ENCODE results near the gene ABLIM2. TPM values are rescaled to one million over a fixed set of nuclear protein-coding genes. Genes with fewer than 3 reads are reported as not detected.
"Not testable (repeated sequence)": the region's sequence is repeated elsewhere in the genome, so short reads cannot be mapped to it uniquely, and the experiment has no call there.

Gene ABLIM2
- total RNA-seq, 5 donors from 2014 or later (not counting 1 experiment from before 2014, with no cell fraction given): 2.6 to 7.0 (median 5.5) TPM

GRCh38 chr4:7950301-7951092 lies 208.1 kb downstream of the ABLIM2 start:
- POLR2A ChIA-PET: no interaction called here
- H3K27me3 ChIP-seq (replicated peaks in 1 of 2; ENCODE audit: control insufficient read depth in 2 of 2, extremely low read depth in 1 of 2, insufficient read depth in 2 of 2, low read length in 1 of 2): peaks cover 2 to 15% of the 10 kb centered on the region in 2 experiments
- CTCF ChIA-PET: no interaction called here
- no peak overlapping the region for H3K4me3 Mint-ChIP-seq
- peaks cover 14 to 31% of the 10 kb centered on the region in 2 donors for H3K27me3 Mint-ChIP-seq
- H3K27ac Mint-ChIP-seq: no peak overlapping the region
- H3K4me1 Mint-ChIP-seq: peaks cover 7 to 16% (median 10%) of the 10 kb centered on the region in 3 donors
- H3K36me3 Mint-ChIP-seq: no peaks in the 10 kb centered on the region
- H3K4me1 ChIP-seq (ENCODE audit: control insufficient read depth in 1 of 2, extremely low read depth in 1 of 2, insufficient read depth in 2 of 2, low read length in 2 of 2): peaks cover 0 to 5% of the 10 kb centered on the region in 2 experiments
- no peak overlapping the region for H3K4me3 ChIP-seq (ENCODE audit: control insufficient read depth in 1 of 2, extremely low read depth in 1 of 2, low read length in 1 of 2)
- ATAC-seq (replicated peaks in 1 of 4) (no peak), DNase-seq (no peak)
- no peak overlapping the region for H3K27ac ChIP-seq (ENCODE audit: low read length)
- no peaks in the 10 kb centered on the region for H3K36me3 ChIP-seq (ENCODE audit: control insufficient read depth in 2 of 2, extremely low read depth in 1 of 2, insufficient read depth in 1 of 2, low read length in 1 of 2)
- H3K9me3 Mint-ChIP-seq: peaks cover 0 to 9% (median 0%) of the 10 kb centered on the region in 3 donors
- no peaks in the 10 kb centered on the region for H3K9me3 ChIP-seq
- 82% methylated on average over 15 of the region's 18 CpGs for WGBS (ENCODE audit: insufficient coverage)

GRCh38 chr4:7949759-7950158 lies 208.9 kb downstream of the ABLIM2 start:
- 56% methylated on average over 3 of the region's 4 CpGs for WGBS (ENCODE audit: insufficient coverage)
- peaks cover 0 to 9% (median 0%) of the 10 kb centered on the region in 3 donors for H3K9me3 Mint-ChIP-seq
- no peaks in the 10 kb centered on the region for H3K36me3 Mint-ChIP-seq
- DNase-seq (no peak), ATAC-seq (replicated peaks in 1 of 4) (no peak)
- Histone ChIP-seq H3K27ac (ENCODE audit: low read length) (no peak overlapping the region), H3K4me1 (ENCODE audit: control insufficient read depth in 1 of 2, extremely low read depth in 1 of 2, insufficient read depth in 2 of 2, low read length in 2 of 2) (peaks cover 0 to 5% of the 10 kb centered on the region in 2 experiments), H3K4me3 (ENCODE audit: control insufficient read depth in 1 of 2, extremely low read depth in 1 of 2, low read length in 1 of 2) (no peak overlapping the region), H3K9me3 (no peaks in the 10 kb centered on the region), H3K27me3 (replicated peaks in 1 of 2; ENCODE audit: control insufficient read depth in 2 of 2, extremely low read depth in 1 of 2, insufficient read depth in 2 of 2, low read length in 1 of 2) (peaks cover 2 to 15% of the 10 kb centered on the region in 2 experiments), H3K36me3 (ENCODE audit: control insufficient read depth in 2 of 2, extremely low read depth in 1 of 2, insufficient read depth in 1 of 2, low read length in 1 of 2) (no peaks in the 10 kb centered on the region)
- POLR2A ChIA-PET: no interaction called here
- no peak overlapping the region for H3K4me3 Mint-ChIP-seq
- H3K27ac Mint-ChIP-seq: peak overlapping the region in 1 of 2 donors; percentile 1
- CTCF ChIA-PET: no interaction called here
- H3K4me1 Mint-ChIP-seq: peaks cover 7 to 16% (median 10%) of the 10 kb centered on the region in 3 donors
- peaks cover 14 to 32% of the 10 kb centered on the region in 2 donors for H3K27me3 Mint-ChIP-seq

- ChIA-PET CTCF (interaction anchor here in 1 of 2 donors (0.5 to 0.7 kb wide), 2 partner anchors 10 to 144 kb away, joined by 4 to 5 read pairs; no protein-coding TSS in a partner anchor), POLR2A (interaction anchor here in 1 of 2 donors (0.7 kb wide), 1 partner anchor 20 kb away, joined by 5 read pairs; no protein-coding TSS in a partner anchor)
- Histone ChIP-seq H3K9me3 (no peaks in the 10 kb centered on the region), H3K4me1 (ENCODE audit: control insufficient read depth in 1 of 2, extremely low read depth in 1 of 2, insufficient read depth in 2 of 2, low read length in 2 of 2) (peaks cover 0 to 5% of the 10 kb centered on the region in 2 experiments), H3K27ac (ENCODE audit: low read length) (no peak overlapping the region), H3K4me3 (ENCODE audit: control insufficient read depth in 1 of 2, extremely low read depth in 1 of 2, low read length in 1 of 2) (no peak overlapping the region), H3K36me3 (ENCODE audit: control insufficient read depth in 2 of 2, extremely low read depth in 1 of 2, insufficient read depth in 1 of 2, low read length in 1 of 2) (no peaks in the 10 kb centered on the region), H3K27me3 (replicated peaks in 1 of 2; ENCODE audit: control insufficient read depth in 2 of 2, extremely low read depth in 1 of 2, insufficient read depth in 2 of 2, low read length in 1 of 2) (peaks cover 2 to 15% of the 10 kb centered on the region in 2 experiments)
- 20% methylated on average over 1 of the region's 4 CpGs for WGBS (ENCODE audit: insufficient coverage)
- ATAC-seq (replicated peaks in 1 of 4) (peak; percentile 60 to 90 (median 72)), DNase-seq (peak in 5 of 35 experiments; percentile 22 to 60 (median 32))
- peaks cover 14 to 37% of the 10 kb centered on the region in 2 donors for H3K27me3 Mint-ChIP-seq
- H3K36me3 Mint-ChIP-seq: no peaks in the 10 kb centered on the region
- H3K27ac Mint-ChIP-seq: no peak overlapping the region
- H3K9me3 Mint-ChIP-seq: peaks cover 0 to 9% (median 0%) of the 10 kb centered on the region in 3 donors
- no peak overlapping the region for H3K4me3 Mint-ChIP-seq
- peaks cover 7 to 16% (median 10%) of the 10 kb centered on the region in 3 donors for H3K4me1 Mint-ChIP-seq
These were observed 210.7 kb downstream of the ABLIM2 start for GRCh38 chr4:7947927-7948326.

- H3K4me1 Mint-ChIP-seq: peaks cover 7 to 16% (median 11%) of the 10 kb centered on the region in 3 donors
- Histone ChIP-seq H3K36me3 (ENCODE audit: control insufficient read depth in 2 of 2, extremely low read depth in 1 of 2, insufficient read depth in 1 of 2, low read length in 1 of 2) (no peaks in the 10 kb centered on the region), H3K4me1 (ENCODE audit: control insufficient read depth in 1 of 2, extremely low read depth in 1 of 2, insufficient read depth in 2 of 2, low read length in 2 of 2) (peaks cover 0 to 5% of the 10 kb centered on the region in 2 experiments), H3K9me3 (no peaks in the 10 kb centered on the region), H3K27me3 (replicated peaks in 1 of 2; ENCODE audit: control insufficient read depth in 2 of 2, extremely low read depth in 1 of 2, insufficient read depth in 2 of 2, low read length in 1 of 2) (peaks cover 2 to 16% of the 10 kb centered on the region in 2 experiments), H3K27ac (ENCODE audit: low read length) (no peak overlapping the region), H3K4me3 (ENCODE audit: control insufficient read depth in 1 of 2, extremely low read depth in 1 of 2, low read length in 1 of 2) (no peak overlapping the region)
- 80% methylated on average over 12 of the region's 14 CpGs for WGBS (ENCODE audit: insufficient coverage)
- H3K27me3 Mint-ChIP-seq: peaks cover 14 to 36% of the 10 kb centered on the region in 2 donors
- no peak overlapping the region for H3K27ac Mint-ChIP-seq
- DNase-seq (no peak), ATAC-seq (replicated peaks in 1 of 4) (no peak)
- no peaks in the 10 kb centered on the region for H3K36me3 Mint-ChIP-seq
- no peak overlapping the region for H3K4me3 Mint-ChIP-seq
- POLR2A ChIA-PET: interaction anchor here (0.6 to 1.0 kb wide), 2 partner anchors 7 to 55 kb away, joined by 3 to 6 read pairs; no protein-coding TSS in a partner anchor
- CTCF ChIA-PET: interaction anchor here in 1 of 2 donors (0.7 kb wide), 1 partner anchor 81 kb away, joined by 9 read pairs; no protein-coding TSS in a partner anchor
- peaks cover 0 to 3% (median 0%) of the 10 kb centered on the region in 3 donors for H3K9me3 Mint-ChIP-seq
These were observed 212.8 kb downstream of the ABLIM2 start for GRCh38 chr4:7945709-7946380.

GRCh38 chr4:7944599-7945220 lies 213.9 kb downstream of the ABLIM2 start:
- H3K36me3 ChIP-seq (ENCODE audit: control insufficient read depth in 2 of 2, extremely low read depth in 1 of 2, insufficient read depth in 1 of 2, low read length in 1 of 2): no peaks in the 10 kb centered on the region
- Mint-ChIP-seq H3K4me3 (no peak overlapping the region), H3K27ac (no peak overlapping the region), H3K27me3 (peaks cover 14 to 34% of the 10 kb centered on the region in 2 donors), H3K9me3 (no peaks in the 10 kb centered on the region), H3K36me3 (no peaks in the 10 kb centered on the region), H3K4me1 (peaks cover 9 to 16% (median 11%) of the 10 kb centered on the region in 3 donors)
- DNase-seq (no peak), ATAC-seq (replicated peaks in 1 of 4) (no peak)
- ChIA-PET POLR2A (interaction anchor here (0.6 kb wide), 2 partner anchors 8 to 146 kb away, joined by 3 to 6 read pairs; no protein-coding TSS in a partner anchor), CTCF (interaction anchor here in 1 of 2 donors (0.7 kb wide), 1 partner anchor 80 kb away, joined by 9 read pairs; no protein-coding TSS in a partner anchor)
- no peaks in the 10 kb centered on the region for H3K9me3 ChIP-seq
- no CpG with 5 or more reads among the region's 5 CpGs for WGBS (ENCODE audit: insufficient coverage)
- H3K4me3 ChIP-seq (ENCODE audit: control insufficient read depth in 1 of 2, extremely low read depth in 1 of 2, low read length in 1 of 2): no peak overlapping the region
- peaks cover 0 to 10% of the 10 kb centered on the region in 2 experiments for H3K4me1 ChIP-seq (ENCODE audit: control insufficient read depth in 1 of 2, extremely low read depth in 1 of 2, insufficient read depth in 2 of 2, low read length in 2 of 2)
- peaks cover 2 to 9% of the 10 kb centered on the region in 2 experiments for H3K27me3 ChIP-seq (replicated peaks in 1 of 2; ENCODE audit: control insufficient read depth in 2 of 2, extremely low read depth in 1 of 2, insufficient read depth in 2 of 2, low read length in 1 of 2)
- H3K27ac ChIP-seq (ENCODE audit: low read length): no peak overlapping the region

GRCh38 chr4:7943688-7944087 lies 214.9 kb downstream of the ABLIM2 start:
- no CpG with 5 or more reads among the region's 4 CpGs for WGBS (ENCODE audit: insufficient coverage)
- peaks cover 4 to 13% of the 10 kb centered on the region in 2 experiments for H3K4me1 ChIP-seq (ENCODE audit: control insufficient read depth in 1 of 2, extremely low read depth in 1 of 2, insufficient read depth in 2 of 2, low read length in 2 of 2)
- H3K27me3 ChIP-seq (replicated peaks in 1 of 2; ENCODE audit: control insufficient read depth in 2 of 2, extremely low read depth in 1 of 2, insufficient read depth in 2 of 2, low read length in 1 of 2); H3K4me3 ChIP-seq (ENCODE audit: control insufficient read depth in 1 of 2, extremely low read depth in 1 of 2, low read length in 1 of 2); DNase-seq; H3K36me3 Mint-ChIP-seq; H3K9me3 Mint-ChIP-seq; ATAC-seq (replicated peaks in 1 of 4); H3K9me3 ChIP-seq; POLR2A ChIA-PET; H3K36me3 ChIP-seq (ENCODE audit: control insufficient read depth in 2 of 2, extremely low read depth in 1 of 2, insufficient read depth in 1 of 2, low read length in 1 of 2); H3K27ac Mint-ChIP-seq; H3K4me1 Mint-ChIP-seq; H3K4me3 Mint-ChIP-seq; H3K27ac ChIP-seq (ENCODE audit: low read length): not testable (repeated sequence)
- peaks cover 10 to 25% of the 10 kb centered on the region in 2 donors for H3K27me3 Mint-ChIP-seq
- CTCF ChIA-PET: interaction anchor here in 1 of 2 donors (0.5 kb wide), 1 partner anchor 1584 kb away, joined by 4 read pairs; no protein-coding TSS in a partner anchor
